Suprapubic skin (tissue), 4 donors: Measurements from ENCODE around the gene GOLGA6L4. TPM values are rescaled to one million over a fixed set of nuclear protein-coding genes. Genes with fewer than 3 reads are reported as not detected.
"Not testable (repeated sequence)": the region's sequence is repeated elsewhere in the genome, so short reads cannot be mapped to it uniquely, and the experiment has no call there.

Source experiments
- DNase-seq, 2 donors: peaks; one replicate each; pipeline ENCODE4 v3.0.0-alpha.2; 2019; ENCODE audit warnings: low spot score in 2 of 2
- H3K27ac ChIP-seq: fragments of 200-600 bp; sonication (generic); one replicate; pipeline ENCODE4 v1.5.1; 2019
- H3K27me3 ChIP-seq: fragments of 200-600 bp; sonication (generic); one replicate; pipeline ENCODE4 v1.5.1; 2019
- H3K36me3 ChIP-seq: fragments of 200-600 bp; sonication (generic); one replicate; pipeline ENCODE4 v1.5.1; 2019
- H3K4me1 ChIP-seq: fragments of 200-600 bp; sonication (generic); one replicate; pipeline ENCODE4 v1.5.1; 2019
- H3K4me3 ChIP-seq: fragments of 200-600 bp; sonication (generic); one replicate; pipeline ENCODE4 v1.5.1; 2019; ENCODE audit warnings: mild to moderate bottlenecking
- H3K9me3 ChIP-seq: fragments of 200-600 bp; sonication (generic); one replicate; pipeline ENCODE4 v1.5.1; 2019
- WGBS: methylation state at CpG from one replicate; pipeline ENCODE4 v1.1.5; 2018; 5-methylcytosine and 5-hydroxymethylcytosine counted together
- total RNA-seq, 4 donors: library from RNA; depleted of rRNA; stranded (reverse); fragments of >200 nt; gene quantifications; one replicate each; pipeline ENCODE4 v1.1.0, GENCODE V29; 2016

GOLGA6L4 gene
- 1 to 10 TPM in 3 of 4 donors, under 1 TPM in 1; 0.87 to 6.4 (median 3.4) TPM for total RNA-seq

DNA sequence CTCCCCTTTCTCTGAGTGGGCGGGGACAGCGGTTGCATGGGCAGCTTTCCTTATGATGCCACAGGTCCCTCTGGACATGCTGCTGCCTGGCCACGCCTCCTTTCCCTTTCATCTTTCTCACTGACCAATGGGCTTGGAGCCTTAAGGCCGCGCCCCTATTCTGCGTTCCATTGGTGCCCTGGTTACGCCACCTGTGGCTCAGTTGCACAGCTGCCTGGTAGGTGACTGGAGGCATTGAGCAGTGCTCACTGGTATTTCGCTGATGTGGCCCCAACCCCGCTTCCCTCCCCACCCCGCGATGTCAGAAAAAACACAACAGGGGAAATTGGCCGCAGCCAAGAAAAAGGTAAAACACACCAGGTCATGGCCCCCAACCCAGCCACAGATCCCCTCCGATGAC is at the start of gene GOLGA6L4:
GOLGA6L4 (plus strand) TSS at position 201 of the 400 bp plus-strand sequence; CDS start at position 263, 62 bp downstream.
- not testable (repeated sequence) for H3K4me1 ChIP-seq, H3K4me3 ChIP-seq, H3K27me3 ChIP-seq, H3K9me3 ChIP-seq, H3K27ac ChIP-seq, H3K36me3 ChIP-seq
- no CpG with 5 or more reads among the region's 13 CpGs for WGBS
- DNase-seq = peak in 1 of 2 donors; percentile 70

DNA sequence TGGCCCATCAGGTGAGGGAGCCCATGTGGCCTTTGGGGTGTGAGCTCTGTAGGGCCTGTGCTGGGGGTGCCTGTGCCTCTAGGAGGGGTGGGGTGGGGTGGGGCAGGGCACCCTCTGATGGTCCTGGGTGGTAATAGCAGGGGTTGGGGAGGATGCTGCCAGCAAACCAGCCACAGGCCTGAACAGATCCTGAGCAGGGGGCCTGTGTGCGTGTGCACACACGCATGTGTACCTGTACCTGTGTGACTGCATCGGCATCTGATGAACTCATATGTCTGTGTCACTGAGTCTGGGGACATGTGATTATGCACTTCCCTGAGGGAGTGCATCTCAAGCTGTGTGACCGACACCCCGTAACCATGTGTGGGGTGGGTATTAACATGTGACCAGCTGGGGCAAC is 42.6 kb upstream of the GOLGA6L4 start:
- no CpG with 5 or more reads among the region's 5 CpGs for WGBS
- not testable (repeated sequence) for H3K9me3 ChIP-seq, H3K4me1 ChIP-seq, H3K27ac ChIP-seq, DNase-seq, H3K27me3 ChIP-seq, H3K36me3 ChIP-seq, H3K4me3 ChIP-seq

DNA sequence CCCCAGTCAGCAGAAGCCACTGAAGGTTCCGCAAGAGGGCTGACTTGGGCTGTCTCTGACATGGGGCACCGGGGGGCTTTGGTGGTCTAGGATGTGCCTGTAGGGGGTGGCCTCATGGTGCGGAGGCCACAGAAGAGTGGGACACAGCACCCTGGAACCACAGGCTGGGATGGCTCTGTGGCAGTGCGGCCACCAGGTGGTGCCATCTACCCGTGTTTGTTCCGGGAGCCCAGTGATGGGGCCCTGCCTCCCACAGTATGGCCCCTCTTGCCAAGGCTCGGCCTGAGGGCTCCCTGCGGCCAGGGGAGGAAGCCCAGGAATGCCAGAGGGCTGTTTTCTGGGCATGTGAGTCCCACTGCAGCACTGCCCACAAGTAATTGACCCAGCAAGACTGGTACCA is 40.0 kb upstream of the GOLGA6L4 start:
- not testable (repeated sequence) for H3K27ac ChIP-seq, H3K4me3 ChIP-seq, DNase-seq, H3K4me1 ChIP-seq, H3K27me3 ChIP-seq, H3K9me3 ChIP-seq, H3K36me3 ChIP-seq
- no CpG with 5 or more reads among the region's 8 CpGs for WGBS

DNA sequence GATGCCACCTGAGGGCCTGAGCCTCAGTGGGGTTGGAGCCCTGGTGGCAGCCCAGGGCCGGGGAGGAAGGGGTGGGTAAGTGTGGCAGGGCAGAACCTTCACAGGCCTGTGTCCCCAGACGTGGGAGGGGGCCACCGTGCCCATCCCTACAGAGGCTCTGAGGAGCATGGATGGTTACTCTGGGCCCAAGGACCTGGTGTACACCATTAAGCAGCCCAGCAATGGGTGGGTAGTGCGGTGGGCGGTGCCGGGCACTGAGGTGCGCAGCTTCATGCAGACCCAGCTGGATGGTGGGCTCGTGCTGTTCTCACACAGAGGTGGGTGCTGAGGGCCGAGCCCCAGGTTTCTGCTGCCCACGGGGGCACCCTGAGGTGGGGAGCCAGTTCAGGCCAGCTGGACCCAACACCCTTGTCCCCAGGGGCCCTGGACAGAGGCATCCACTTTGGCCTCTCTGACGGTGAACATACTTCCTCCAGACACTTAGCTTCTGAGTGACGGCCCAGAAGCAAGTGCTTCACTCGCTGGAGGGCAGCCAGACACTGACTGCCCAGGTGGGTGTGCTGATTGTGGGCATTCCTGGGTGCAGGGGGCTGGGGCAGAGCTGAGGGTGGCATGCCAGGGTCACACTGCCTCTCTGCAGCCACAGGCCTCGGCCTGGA is 38.9 kb upstream of the GOLGA6L4 start:
- not testable (repeated sequence) for H3K27ac ChIP-seq, H3K27me3 ChIP-seq
- WGBS = no CpG with 5 or more reads among the region's 14 CpGs

GRCh38 chr15:84199865-84200264 is 35.7 kb upstream of the GOLGA6L4 start:
- not testable (repeated sequence) for H3K27ac ChIP-seq, H3K4me1 ChIP-seq, H3K9me3 ChIP-seq, H3K4me3 ChIP-seq, H3K27me3 ChIP-seq, H3K36me3 ChIP-seq
- WGBS = no CpG with 5 or more reads among the region's 16 CpGs
- peak in 1 of 2 donors; percentile 10 for DNase-seq

More for the DNA sequence above, 38.9 kb upstream of the GOLGA6L4 start:
- not testable (repeated sequence) for H3K4me1 ChIP-seq, H3K4me3 ChIP-seq, H3K36me3 ChIP-seq, H3K9me3 ChIP-seq, DNase-seq

- not testable (repeated sequence) for DNase-seq, H3K4me1 ChIP-seq
- no CpG with 5 or more reads among the region's 7 CpGs for WGBS
Observed at GRCh38 chr15:84246441-84246840, 10.9 kb downstream of the GOLGA6L4 start.

More at GRCh38 chr15:84246441-84246840, 10.9 kb downstream of the GOLGA6L4 start:
- not testable (repeated sequence) for H3K4me3 ChIP-seq, H3K9me3 ChIP-seq, H3K27me3 ChIP-seq, H3K27ac ChIP-seq, H3K36me3 ChIP-seq
